ENCODE results near the gene CMC1. TPM values are rescaled to one million over a fixed set of nuclear protein-coding genes. Genes with fewer than 3 reads are reported as not detected.
A peak's percentile ranks its signal among the peaks of the same experiment; 100 is the strongest.
"Not testable (repeated sequence)": the region's sequence is repeated elsewhere in the genome, so short reads cannot be mapped to it uniquely, and the experiment has no call there.

The CMC1 gene
- total RNA-seq: 10 to 100 TPM; 22.4 to 29.0 TPM

DNA sequence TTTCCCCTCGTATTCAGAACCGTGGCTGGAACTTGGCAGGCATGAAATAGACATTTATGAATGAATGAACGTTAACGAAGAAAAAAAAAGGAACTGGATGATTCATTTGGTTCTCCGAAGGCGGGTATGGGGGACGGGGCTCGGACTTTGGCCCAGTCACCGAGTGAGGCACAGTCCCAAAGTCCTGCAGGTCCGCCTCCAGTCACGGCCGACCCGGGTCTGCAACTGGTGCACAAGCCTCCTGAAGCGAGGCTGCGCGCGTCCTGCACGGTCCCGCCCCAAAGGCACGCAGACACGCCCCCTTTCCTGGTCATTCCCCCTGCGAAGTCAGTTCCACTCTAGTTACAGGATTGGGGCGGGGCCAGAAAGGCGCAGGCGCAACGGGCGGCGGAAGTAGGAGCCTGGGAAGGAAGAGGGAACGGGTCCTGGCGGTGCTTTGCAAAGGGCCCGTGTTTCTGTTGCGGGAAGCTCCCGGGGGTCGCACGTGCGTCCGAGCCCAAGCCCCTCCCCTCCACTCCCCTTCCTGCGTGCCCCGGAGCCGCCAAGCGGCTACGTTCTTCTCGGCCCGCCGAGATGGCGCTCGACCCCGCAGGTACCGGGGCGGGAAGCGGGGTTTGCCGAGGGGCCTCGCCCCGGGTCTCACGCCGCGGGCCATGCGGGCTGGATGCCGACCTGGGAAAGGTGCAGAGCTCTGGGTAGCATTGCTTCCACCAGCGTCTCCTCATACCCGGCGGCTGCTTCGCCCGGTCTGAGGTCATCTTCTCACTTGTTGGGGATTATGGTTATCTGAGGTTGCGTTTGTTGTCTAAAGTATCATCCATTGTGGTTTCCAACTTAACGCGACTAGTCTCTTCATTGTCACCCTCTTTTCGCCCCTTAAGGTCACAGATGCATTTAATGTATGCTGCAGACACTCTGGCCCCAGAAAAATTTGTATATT is at the start of gene CMC1:
TSS of gene CMC1 (plus strand) at position 399 of the 940 bp plus-strand sequence. CDS start at position 574, 175 bp downstream.
- Mint-ChIP-seq H3K4me1 (ENCODE audit: low read depth) (peaks cover 44% of the 10 kb centered on the region), H3K4me3 (peak within 1 kb of the TSS; percentile 93), H3K27ac (peak within 1 kb of the TSS; percentile 94), H3K9me3 (peaks cover 4% of the 10 kb centered on the region), H3K27me3 (no peaks in the 10 kb centered on the region), H3K36me3 (ENCODE audit: low read depth) (peaks cover 22% of the 10 kb centered on the region)
- TF ChIP-seq, protein P1, sequence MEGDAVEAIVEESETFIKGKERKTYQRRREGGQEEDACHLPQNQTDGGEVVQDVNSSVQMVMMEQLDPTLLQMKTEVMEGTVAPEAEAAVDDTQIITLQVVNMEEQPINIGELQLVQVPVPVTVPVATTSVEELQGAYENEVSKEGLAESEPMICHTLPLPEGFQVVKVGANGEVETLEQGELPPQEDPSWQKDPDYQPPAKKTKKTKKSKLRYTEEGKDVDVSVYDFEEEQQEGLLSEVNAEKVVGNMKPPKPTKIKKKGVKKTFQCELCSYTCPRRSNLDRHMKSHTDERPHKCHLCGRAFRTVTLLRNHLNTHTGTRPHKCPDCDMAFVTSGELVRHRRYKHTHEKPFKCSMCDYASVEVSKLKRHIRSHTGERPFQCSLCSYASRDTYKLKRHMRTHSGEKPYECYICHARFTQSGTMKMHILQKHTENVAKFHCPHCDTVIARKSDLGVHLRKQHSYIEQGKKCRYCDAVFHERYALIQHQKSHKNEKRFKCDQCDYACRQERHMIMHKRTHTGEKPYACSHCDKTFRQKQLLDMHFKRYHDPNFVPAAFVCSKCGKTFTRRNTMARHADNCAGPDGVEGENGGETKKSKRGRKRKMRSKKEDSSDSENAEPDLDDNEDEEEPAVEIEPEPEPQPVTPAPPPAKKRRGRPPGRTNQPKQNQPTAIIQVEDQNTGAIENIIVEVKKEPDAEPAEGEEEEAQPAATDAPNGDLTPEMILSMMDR (IDR thresholded peaks at IDR 0.05): no peak
- ATAC-seq (peak; percentile 97), DNase-seq (peak; percentile 95)
- intact Hi-C loops (cut with micrococcal nuclease): no loop called here
- POLR2A ChIA-PET: interaction anchor here (0.8 to 2.1 kb wide), 6 partner anchors 14 to 529 kb away, joined by 3 to 8 read pairs (median 3); no protein-coding TSS in a partner anchor
- CTCF ChIA-PET: interaction anchor here (2.4 kb wide), 1 partner anchor 12 kb away, joined by 6 read pairs; no protein-coding TSS in a partner anchor

DNA sequence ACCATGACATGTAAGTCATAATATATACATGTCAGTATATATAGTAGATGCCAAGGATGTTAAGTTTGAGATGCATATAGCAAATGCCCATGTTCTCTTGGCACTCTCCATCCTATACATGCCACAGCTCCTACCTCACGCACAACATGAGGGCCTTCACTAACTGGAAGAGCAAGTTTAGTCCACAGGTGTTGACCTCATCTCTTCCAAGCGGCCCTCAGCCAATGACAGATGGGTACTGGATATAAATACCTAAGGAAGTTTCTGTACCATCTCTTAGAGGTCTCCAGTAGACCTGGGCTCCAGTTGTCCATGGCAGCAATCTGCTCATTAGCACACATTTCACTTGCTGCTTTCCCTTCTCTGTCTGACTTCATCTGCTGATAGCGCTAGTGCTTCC is 43.3 kb upstream of the CMC1 start:
- ChIA-PET POLR2A (no interaction called here), CTCF (no interaction called here)
- H3K4me3 Mint-ChIP-seq: no peak overlapping the region

GRCh38 chr3:28198974-28199373 is 42.4 kb upstream of the CMC1 start:
- Mint-ChIP-seq H3K27me3 (no peaks in the 10 kb centered on the region), H3K36me3 (ENCODE audit: low read depth) (no peaks in the 10 kb centered on the region), H3K4me3 (no peak overlapping the region), H3K27ac (no peak overlapping the region), H3K4me1 (ENCODE audit: low read depth) (no peaks in the 10 kb centered on the region), H3K9me3 (no peaks in the 10 kb centered on the region)
- ATAC-seq: no peak
- intact Hi-C loops (cut with micrococcal nuclease): no loop called here
- ChIA-PET CTCF (no interaction called here), POLR2A (no interaction called here)
- no peak for DNase-seq
- TF ChIP-seq, protein P1 (IDR thresholded peaks at IDR 0.05): no peak

More for the DNA sequence above, 43.3 kb upstream of the CMC1 start:
- ATAC-seq (no peak), DNase-seq (no peak)
- Mint-ChIP-seq H3K27me3 (no peaks in the 10 kb centered on the region), H3K4me1 (ENCODE audit: low read depth) (no peaks in the 10 kb centered on the region), H3K9me3 (no peaks in the 10 kb centered on the region), H3K36me3 (ENCODE audit: low read depth) (no peaks in the 10 kb centered on the region), H3K27ac (no peak overlapping the region)
- intact Hi-C loops (cut with micrococcal nuclease): no loop called here
- TF ChIP-seq, protein P1 (IDR thresholded peaks at IDR 0.05): no peak

DNA sequence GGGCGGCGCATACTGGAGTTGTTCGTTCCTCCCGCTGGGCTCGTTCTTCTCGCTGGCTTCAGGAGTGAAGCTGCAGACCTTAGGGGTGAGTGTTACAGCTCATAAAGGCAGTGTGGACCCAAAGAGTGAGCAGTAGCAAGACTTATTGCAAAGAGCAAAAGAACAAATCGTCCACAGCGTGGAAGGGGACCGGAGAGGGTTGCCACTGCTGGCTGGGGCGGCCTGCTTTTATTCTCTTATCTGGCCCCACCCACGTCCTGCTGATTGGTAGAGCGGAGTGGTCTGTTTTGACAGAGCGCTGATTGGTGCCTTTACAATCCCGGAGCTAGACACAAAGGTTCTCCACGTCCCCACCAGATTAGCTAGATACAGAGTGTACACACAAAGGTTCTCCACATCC is 41.8 kb upstream of the CMC1 start:
- intact Hi-C loops (cut with micrococcal nuclease); H3K9me3 Mint-ChIP-seq; DNase-seq; H3K27ac Mint-ChIP-seq; ATAC-seq; H3K27me3 Mint-ChIP-seq; CTCF ChIA-PET; H3K36me3 Mint-ChIP-seq (ENCODE audit: low read depth); H3K4me1 Mint-ChIP-seq (ENCODE audit: low read depth); H3K4me3 Mint-ChIP-seq; POLR2A ChIA-PET: not testable (repeated sequence)

DNA sequence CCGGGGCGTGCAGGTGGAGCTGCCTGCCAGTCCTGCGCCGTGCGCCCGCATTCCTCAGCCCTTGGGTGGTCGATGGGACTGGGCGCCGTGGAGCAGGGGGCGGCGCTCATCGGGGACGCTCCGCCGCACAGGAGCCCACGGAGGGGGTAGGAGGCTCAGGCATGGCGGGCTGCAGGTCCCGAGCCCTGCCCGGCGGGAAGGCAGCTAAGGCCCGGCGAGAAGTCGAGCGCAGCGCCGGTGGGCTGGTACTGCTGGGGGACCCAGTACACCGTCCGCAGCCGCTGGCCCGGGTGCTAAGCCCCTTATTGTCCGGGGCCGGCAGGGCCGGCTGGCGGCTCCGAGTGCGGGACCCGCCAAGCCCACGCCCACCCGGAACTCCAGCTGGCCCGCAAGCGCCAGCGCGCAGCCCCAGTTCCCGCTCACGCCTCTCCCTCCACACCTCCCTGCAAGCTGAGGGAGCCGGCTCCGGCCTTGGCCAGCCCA is 41.0 kb upstream of the CMC1 start:
- H3K36me3 Mint-ChIP-seq (ENCODE audit: low read depth); H3K4me3 Mint-ChIP-seq; POLR2A ChIA-PET; CTCF ChIA-PET; ATAC-seq; H3K9me3 Mint-ChIP-seq; DNase-seq; H3K27ac Mint-ChIP-seq; H3K27me3 Mint-ChIP-seq; intact Hi-C loops (cut with micrococcal nuclease); H3K4me1 Mint-ChIP-seq (ENCODE audit: low read depth): not testable (repeated sequence)

DNA sequence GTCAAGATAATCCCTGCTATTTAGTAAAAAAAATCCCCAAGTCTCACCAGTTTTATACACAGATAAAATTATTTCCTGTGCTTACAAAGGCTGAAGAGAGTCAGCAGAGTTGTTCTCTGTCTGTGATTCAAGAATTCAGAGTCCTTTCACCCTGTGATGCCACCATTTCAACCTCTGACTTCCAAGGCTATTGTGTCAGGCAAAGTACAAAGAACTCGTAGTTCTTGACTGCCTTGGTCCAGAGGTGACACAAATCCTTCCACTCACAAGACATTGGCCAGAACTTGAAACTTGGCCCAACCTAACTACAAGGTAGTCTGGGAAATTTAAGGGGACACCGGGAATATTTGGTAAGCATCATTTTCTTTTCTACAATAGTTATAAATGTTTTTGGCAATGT is 34.9 kb upstream of the CMC1 start:
- DNase-seq (no peak), ATAC-seq (no peak)
- TF ChIP-seq, protein P1 (IDR thresholded peaks at IDR 0.05): no peak
- Mint-ChIP-seq H3K9me3 (no peaks in the 10 kb centered on the region), H3K4me3 (no peak overlapping the region), H3K27me3 (no peaks in the 10 kb centered on the region), H3K27ac (no peak overlapping the region), H3K36me3 (ENCODE audit: low read depth) (no peaks in the 10 kb centered on the region), H3K4me1 (ENCODE audit: low read depth) (peaks cover 14% of the 10 kb centered on the region)
- ChIA-PET CTCF (no interaction called here), POLR2A (no interaction called here)
- intact Hi-C loops (cut with micrococcal nuclease): no loop called here
